ENCODE data around the gene HYI.
A peak's percentile ranks its signal among the peaks of the same experiment; 100 is the strongest.
"Not testable (repeated sequence)": the region's sequence is repeated elsewhere in the genome, so short reads cannot be mapped to it uniquely, and the experiment has no call there.

Gene HYI, protein sequence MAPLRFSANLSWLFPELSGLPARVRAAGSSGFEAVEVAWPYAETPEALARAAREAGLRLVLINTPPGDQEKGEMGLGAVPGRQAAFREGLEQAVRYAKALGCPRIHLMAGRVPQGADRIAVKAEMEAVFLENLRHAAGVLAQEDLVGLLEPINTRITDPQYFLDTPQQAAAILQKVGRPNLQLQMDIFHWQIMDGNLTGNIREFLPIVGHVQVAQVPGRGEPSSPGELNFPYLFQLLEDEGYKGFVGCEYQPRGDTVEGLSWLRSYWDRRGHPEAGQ

DNA sequence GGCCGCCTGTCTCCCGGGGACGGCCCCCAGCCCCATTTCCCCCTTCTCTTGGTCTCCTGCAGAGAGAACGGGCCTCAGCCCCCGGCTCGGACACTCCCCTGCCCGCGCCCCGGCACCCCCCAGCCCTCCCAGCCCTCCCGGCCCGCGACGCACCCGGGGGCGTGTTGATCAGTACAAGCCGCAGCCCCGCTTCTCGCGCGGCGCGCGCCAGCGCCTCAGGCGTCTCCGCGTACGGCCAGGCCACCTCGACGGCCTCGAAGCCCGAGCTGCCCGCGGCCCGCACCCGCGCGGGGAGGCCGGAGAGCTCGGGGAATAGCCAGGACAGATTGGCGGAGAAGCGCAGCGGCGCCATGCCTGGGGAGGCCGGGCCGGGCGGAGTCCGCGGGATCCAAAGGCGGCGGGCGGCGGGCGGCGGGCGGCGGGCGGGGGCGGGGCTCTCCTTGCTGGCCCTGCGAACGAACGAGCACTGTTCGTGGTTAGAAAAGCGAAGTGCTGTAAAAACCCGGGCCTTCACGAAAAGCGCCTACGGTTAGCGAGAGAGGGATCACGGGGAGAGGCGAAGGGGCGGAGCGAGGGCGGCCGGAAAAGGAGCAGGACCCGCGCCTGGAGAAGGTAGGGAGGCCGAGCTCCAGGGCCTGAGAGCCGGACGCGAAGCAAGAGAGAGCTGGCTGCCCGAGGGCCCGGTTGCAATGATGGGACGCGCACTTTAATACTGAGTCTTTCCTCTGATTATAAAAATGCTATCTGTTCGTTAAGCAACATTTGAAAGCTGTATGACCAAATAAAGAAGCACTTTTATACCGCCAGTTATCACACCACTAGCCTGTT, at the start of gene HYI:
HYI (minus strand) TSS at position 490 of the 828 bp plus-strand sequence; CDS start at position 352, 138 bp downstream.
- peak; percentile 93 for DNase-seq

DNA sequence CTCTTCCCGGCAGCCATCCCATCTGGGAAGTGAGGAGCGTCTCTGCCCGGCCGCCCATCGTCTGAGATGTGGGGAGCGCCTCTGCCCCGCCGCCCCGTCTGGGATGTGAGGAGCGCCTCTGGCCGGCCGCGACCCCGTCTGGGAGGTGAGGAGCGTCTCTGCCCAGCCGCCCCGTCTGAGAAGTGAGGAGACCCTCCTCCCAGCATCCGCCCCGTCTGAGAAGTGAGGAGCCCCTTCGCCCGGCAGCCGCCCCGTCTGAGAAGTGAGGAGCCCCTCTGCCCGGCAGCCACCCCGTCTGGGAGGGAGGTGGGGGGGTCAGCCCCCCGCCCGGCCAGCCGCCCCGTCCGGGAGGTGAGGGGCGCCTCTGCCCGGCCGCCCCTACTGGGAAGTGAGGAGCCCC, 48.1 kb upstream of the HYI start:
- not testable (repeated sequence) for DNase-seq

DNA sequence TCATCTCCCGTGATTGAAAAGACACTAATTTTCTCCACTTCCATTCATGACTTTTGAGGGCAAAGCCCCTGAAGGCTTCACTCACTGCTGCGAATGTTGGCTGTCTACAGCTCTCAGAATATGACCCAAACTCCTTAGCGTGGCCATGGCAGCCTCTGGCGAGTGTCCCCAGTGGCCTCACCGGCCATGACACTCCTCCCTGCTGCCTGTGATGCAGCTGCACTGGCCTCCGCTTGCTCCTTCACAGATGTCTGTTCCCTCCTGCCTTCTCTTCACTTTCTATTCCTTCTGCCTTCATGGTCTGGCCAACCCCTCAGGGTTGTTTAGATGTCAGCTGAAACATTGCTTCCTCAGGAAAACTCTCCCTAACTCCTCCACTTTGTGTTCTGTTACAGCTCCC, 46.2 kb upstream of the HYI start:
- DNase-seq: no peak

DNA sequence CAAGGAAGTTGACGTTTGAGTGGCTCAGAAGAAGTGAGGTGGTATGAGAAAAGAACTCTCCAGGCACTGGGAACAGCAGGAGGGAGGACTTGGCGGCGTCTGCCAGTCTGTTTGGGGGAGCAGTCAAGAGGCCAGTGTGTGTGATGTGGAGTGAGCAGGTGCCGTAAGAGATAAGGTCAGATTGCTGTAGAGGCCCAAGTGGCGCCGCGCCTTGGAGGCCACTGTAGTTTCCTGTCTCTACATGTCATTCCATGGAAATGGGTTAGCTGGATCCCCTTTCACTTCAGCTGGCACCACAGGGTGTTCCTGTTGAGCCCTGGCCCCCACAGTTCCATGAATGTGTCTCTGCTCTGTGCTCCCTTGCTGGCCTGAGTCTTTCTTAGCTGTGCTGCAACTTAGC, 41.5 kb upstream of the HYI start:
- no peak for DNase-seq

DNA sequence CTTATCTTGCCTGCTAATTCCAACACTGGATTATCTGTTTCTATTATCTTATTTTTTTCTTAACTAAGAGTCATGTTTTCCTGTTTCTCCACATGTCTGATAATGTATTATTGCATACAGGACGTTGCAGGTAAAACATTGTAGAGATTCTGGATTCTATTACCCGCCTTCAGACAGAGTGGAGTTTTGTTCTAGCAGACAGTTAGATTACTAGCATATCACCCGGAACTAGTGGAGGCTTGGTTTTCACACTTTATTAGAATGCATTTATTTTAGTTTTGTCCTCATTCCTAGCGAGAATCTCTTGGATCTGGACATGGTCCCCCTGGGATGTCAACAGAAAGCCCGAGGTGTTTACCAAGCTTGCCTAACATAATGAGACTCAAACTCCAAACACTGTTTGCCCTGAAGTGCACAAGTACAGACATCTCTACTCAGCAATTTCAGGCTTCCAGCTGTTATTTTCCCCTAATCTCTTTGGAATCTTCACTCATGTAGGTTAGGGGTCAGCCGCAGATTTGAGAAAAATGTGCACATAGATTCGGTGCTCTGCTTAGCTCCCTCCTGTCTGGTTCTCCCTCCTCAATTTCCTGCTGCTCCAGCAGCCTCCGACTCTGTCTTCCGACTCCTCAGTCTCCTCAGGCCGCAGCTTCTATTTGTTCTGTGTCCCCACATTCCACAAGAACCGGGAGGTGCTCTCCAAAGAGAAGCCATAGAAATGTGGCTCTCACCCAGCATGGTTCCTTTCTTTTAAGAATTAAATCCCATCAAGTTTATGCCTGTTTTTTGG, 40.1 kb upstream of the HYI start:
- DNase-seq: no peak

DNA sequence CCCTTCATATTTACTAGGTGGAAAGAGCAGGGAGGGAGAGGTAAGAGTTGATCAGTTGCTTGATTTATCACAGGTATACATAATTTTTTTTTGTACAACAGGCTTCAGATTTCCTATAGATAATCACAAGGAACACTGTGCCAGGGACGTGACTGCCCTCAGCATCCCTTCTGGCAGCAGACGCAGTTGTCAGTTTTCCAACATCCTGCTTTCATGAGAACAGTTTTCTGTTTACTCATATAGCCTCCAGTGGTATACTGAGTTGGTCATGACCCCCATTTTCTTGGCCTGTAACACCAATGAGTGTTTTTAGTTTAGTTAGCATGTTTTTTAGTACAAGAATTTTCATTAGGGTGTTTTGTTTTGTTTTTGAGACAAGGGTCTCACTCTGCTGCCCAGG, 39.1 kb upstream of the HYI start:
- no peak for DNase-seq

DNA sequence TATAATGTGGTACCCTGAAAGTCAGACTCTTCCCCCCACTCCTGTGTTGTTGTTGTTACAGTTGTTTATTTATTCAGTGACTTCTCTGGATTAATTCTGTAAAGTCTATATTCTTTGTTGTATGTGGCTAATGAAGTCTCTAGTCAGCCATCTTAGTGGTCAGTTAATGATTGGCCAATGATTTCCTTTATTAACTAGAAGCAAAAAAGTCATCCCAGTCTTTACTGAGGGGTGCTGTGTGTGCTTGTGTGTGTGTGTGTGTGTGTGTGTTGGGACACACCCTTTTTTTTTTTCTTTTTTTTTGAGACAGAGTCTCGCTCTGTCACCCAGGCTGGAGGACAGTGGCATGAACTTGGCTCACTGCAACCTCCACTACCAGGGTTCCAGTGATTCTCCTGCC, 37.3 kb upstream of the HYI start:
- no peak for DNase-seq

DNA sequence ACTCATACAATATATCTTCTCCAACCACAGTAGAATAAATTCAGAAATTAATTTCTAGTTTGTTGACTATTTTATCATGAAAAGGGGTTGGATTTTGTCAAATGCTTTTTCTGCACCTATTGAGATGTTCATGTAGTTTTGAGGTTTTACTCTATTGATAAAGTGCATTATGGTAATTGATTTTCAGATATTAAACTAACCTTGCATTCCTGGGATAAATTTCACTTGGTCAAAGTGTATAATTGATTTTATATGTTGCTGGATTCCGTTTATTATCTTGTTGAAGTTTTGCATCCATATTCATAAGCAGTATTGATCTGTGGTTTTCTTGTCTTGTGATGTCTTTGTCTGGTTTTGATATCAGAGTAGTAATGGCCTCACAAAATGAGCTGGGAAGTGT, 34.4 kb upstream of the HYI start:
- no peak for DNase-seq

DNA sequence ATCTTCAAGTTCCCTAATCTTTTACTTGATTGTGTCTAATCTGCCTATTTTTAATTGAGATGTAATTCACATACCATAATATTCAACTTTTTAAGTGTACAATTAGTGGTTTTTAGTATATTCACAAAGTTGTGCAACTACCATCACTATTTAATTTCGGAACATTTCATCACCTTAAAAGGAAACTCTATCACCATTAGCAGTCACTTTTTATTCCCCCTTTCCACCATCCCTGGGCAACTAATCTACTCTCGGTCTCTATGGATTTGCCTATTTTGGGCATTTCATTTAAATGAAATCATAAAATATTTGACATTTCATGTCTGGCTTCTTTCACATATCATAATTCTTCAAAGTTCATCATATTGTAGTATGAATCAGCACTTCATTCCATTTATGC, 30.6 kb upstream of the HYI start:
- DNase-seq: no peak

DNA sequence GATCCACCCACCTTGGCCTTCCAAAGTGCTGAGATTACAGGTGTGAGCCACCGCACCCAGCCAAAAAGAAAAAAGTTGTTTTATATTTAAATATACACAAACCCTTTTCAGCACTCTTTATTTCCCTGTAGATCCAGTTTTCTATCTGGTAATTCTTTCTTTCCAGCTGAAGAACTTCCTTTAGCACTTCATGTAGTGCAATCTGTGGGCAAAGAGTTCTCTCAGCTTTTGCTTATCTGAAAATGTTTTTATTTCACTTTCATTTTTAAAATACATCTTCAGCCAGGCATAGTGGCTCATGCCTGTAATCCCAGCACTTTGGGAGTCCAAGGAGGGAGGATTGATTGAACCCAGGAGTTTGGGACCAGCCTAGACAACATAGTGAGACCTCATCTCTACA, 28.5 kb upstream of the HYI start:
- DNase-seq: no peak

DNA sequence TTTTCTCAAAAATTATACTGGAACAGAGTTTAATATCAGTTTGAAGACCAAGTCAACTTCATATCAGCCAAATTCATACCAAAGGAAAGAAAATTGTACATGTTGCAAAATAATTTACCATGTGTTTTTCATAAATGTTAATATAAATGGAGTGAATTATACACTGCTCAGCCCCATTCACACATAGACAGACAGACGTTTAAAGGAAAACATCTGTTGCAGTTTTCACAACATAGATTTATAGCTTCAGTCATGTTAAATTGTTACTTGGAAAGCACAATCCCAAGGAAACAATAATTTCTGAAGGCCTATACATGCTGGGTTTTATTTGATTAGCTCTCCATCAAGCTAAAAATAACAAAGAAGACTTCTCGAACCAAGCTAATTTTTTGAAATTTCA, 27.8 kb upstream of the HYI start:
- no peak for DNase-seq

DNA sequence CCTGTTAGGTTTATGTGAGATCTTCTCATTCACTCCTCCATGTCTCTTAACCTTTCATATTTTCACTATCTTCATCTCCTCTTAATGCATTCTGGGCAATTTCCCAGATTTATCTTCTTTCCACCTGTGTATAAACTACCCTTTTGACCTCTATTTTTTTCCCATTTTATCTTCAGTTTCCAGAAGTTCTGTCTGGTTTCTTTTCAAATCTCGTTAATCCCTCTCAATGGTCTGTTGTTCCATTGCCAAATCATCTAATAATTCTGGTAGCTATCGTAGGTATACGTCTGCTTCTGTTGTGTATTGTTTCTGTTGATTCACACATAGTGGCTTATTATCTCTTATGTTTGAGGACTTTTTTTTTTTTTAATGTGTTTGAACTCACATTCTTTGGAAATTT, 25.7 kb upstream of the HYI start:
- no peak for DNase-seq

DNA sequence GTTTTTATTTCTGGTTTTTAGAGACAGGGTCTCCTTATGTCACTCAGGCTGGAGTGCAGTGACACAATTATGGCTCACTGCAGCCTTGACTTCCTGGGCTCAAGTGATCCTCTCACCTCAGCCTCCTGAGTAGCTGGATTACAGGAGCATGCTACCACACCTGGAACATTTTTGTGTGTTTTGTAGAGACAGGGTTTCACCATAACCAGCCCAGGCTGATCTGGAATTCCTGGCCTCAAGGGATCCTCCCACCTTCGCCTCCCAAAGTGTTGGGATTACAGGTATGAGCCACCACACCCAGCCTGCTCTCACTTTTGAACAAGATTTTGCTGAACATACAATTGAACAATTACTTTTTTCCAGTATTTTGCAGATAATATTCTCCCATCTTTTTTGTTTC, 24.0 kb upstream of the HYI start:
- no peak for DNase-seq

DNA sequence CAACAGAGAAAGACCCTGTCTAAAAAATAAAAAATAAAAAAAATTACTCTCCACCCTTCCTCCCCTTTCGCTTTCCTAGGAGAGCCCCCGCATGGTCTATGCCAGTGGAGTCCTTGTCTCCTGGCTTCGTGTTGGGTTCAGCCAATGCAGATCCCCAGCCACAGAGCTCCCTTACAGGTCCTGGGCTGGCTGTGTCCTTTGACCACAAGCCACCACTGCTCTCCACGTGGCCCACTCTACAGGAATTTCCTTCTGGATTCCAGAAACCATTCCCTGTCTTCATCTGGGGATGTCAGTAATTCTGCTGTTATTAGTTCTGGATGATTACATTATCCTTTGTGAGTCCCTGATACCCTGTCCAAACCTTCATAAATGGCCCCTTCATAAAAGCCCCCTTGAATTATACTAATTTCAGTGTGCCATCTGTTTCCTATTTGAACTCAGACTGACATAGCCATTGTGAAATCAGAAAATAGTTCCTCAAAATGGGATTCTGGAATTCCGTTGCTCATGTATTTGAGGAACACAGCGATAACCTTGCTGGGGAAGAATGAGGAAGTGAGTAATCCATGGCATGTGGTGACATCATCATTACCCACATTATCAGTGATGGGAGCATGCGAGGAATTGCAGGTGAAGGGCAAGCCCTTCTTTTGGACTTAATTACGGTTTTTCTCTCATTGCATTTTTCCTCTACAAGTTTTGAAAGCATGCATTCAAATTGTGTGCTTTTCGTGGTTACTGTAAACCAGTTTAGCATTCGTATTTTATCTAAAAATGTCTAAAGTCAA, 22.1 kb upstream of the HYI start:
- not testable (repeated sequence) for DNase-seq

DNA sequence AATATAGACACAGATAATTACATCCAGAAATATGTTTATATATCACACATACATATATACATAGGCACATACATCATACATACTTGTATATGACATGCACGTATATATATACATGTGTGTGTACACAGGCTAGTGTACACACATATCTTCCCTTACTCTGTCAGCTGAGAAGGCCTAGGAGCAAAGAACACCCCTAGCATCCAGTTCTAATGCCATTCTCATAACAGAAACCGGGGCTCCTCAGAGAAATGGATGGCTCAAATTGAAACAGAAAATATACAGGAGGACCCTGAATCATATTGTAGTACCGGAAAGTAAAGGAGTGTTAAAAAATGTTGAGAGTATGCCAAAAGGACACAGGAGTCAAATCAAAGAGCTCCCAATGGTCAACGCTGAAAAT, 19.7 kb upstream of the HYI start:
- no peak for DNase-seq

DNA sequence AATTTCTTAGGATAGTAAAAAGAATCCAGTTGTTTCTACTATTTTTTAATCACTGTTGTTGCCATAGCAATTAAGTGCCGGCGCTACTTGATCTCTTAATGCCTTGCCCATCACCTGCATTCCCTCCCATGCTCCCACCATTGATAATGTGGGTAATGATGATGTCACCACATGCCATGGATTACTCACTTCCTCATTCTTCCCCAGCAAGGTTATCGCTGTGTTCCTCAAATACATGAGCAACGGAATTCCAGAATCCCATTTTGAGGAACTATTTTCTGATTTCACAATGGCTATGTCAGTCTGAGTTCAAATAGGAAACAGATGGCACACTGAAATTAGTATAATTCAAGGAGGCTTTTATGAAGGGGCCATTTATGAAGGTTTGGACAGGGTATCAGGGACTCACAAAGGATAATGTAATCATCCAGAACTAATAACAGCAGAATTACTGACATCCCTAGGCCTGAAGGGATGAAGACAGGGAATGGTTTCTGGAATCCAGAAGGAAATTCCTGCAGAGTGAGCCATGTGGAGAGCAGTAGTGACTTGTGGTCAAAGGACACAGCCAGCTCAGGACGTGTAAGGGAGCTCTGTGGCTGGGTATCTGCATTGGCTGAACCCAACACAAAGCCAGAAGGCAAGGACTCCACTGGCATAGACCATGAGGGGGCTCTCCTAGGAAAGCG, 18.9 kb upstream of the HYI start:
- not testable (repeated sequence) for DNase-seq

DNA sequence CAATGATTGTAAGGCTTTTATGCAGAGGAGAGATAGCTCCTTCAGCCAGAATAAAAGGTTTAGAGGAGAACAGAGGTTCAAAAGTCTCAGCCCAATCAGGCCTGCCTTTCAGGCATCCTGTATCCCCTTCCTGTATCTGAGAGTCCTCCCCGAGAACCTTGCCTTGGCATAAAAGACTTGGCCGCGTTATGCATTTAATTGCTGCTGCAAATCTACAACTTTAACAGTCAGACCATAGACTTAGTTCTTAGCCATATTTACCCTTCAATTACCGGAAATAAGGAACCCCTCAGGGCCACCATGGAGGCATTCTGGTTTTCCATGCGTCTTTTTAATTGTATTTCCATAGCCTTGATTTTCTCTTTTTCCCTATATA, 18.3 kb upstream of the HYI start:
- DNase-seq: no peak

DNA sequence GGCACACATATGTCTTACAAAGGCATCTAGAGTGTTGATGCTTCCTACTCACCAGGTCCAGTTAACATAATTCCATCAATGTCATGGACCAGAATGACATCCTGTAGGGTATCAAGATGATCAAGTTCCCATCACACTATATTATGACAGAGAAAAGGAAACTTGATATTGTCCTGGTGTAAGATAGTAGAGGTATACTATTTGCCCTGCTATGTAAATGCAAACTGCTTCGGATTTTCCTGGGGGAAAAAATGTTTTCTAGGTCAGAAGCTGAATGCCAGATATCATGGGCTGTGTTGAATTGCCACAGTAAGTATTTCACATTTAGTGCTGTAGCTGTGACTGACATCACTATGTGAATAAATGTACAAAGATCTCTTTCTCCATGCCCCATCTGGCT, 16.2 kb upstream of the HYI start:
- DNase-seq: no peak

DNA sequence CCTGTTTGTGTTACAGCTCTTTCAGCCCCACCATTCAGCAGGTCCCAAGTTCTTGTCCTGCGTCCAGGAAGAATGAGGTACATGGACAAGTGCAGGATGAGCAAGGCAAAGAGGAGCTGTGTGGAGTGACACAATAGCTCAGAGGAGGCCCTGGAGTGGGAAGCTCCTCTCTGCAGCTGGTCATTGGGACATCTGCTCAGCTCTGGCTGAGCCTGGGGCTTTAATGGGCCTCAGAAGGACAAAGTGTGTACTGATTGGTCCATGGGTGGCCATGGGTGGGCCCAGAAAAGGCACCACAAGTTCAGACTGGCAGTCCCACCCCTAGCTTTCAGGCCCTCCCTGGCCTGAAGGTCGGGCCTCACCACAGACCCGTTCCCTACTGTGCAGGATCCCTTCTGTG, 14.7 kb upstream of the HYI start:
- DNase-seq: no peak

DNA sequence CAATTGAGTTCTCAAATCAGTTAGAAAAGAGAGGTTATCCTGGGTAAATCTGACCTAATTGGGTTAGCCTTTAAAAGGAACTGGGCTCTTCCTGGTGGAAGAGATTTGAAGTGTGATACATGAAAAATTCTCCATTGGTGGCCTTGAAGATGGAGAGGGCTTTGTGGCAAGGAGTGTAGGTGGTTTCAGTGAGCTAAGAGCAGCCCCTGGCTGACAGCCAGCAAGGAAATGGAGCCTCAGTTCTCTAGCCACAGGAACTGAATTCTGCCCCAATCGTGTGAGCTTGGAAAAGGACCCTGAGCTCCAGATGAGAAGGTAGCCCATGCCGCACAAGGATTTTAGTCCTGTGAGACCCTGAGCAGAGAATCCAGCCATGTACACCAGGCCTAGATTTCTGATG, 12.7 kb upstream of the HYI start:
- DNase-seq: peak; percentile 22

DNA sequence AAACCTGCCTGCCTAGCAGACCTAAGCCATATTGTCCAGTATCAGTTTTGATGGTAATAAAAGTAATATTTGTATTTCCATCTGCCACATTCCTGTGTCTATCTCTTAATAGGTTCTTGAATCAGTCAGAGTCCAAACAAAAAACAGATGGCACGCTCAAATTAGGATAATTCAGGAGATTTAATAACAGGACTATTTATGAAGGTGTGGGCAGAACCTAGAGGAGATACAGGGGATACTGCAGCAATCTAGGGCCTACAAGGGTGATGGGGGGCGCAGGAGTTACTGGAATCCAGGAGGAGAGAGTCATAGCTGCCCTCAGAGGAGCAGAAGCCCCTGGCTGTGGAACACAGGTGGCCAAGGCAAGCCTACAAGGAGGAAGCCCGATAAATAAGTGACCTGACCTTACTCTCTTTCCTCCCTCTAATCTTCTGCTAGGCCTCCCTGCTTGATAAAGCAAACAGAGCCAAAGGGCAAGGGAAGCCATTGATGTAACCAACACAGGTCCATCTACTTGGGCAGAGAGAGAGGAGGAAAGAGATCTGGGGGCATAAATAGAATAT, 11.9 kb upstream of the HYI start:
- DNase-seq: no peak
